ENCODE data around the gene SRR.

DNA sequence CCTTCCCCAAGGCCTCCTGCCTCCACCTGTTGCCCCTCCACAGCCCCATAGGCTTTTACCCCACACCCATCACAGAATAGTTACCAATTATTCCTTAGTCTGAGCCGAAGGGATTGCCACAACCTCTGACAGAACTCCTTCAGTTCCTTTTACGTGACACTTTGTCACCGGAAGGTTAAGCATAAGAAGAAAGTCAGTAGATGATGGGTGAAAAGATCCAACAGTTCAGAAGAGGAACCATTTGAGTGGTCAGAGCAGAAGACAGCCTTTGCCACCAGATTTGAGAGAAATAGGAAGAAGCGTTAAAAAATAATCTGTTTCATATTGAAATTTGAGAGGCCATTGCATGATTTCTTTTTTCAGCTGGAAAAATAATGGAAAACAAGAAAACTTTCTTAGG lies 1.2 kb downstream of the SRR start:
- TF ChIP-seq, protein P1, sequence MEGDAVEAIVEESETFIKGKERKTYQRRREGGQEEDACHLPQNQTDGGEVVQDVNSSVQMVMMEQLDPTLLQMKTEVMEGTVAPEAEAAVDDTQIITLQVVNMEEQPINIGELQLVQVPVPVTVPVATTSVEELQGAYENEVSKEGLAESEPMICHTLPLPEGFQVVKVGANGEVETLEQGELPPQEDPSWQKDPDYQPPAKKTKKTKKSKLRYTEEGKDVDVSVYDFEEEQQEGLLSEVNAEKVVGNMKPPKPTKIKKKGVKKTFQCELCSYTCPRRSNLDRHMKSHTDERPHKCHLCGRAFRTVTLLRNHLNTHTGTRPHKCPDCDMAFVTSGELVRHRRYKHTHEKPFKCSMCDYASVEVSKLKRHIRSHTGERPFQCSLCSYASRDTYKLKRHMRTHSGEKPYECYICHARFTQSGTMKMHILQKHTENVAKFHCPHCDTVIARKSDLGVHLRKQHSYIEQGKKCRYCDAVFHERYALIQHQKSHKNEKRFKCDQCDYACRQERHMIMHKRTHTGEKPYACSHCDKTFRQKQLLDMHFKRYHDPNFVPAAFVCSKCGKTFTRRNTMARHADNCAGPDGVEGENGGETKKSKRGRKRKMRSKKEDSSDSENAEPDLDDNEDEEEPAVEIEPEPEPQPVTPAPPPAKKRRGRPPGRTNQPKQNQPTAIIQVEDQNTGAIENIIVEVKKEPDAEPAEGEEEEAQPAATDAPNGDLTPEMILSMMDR (IDR thresholded peaks at IDR 0.05; ENCODE audit: low read depth, low read length, missing input control), result no peak
- no peak for TF ChIP-seq RAD21 (IDR thresholded peaks at IDR 0.05)
- TF ChIP-seq, protein P2, sequence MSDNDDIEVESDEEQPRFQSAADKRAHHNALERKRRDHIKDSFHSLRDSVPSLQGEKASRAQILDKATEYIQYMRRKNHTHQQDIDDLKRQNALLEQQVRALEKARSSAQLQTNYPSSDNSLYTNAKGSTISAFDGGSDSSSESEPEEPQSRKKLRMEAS (IDR thresholded peaks at IDR 0.05), result no peak
- TF ChIP-seq TAF1 (conservative IDR thresholded peaks at IDR 0.05), result no peak
- TF ChIP-seq YY1 (IDR thresholded peaks at IDR 0.05), result no peak
- TF ChIP-seq, protein P3, sequence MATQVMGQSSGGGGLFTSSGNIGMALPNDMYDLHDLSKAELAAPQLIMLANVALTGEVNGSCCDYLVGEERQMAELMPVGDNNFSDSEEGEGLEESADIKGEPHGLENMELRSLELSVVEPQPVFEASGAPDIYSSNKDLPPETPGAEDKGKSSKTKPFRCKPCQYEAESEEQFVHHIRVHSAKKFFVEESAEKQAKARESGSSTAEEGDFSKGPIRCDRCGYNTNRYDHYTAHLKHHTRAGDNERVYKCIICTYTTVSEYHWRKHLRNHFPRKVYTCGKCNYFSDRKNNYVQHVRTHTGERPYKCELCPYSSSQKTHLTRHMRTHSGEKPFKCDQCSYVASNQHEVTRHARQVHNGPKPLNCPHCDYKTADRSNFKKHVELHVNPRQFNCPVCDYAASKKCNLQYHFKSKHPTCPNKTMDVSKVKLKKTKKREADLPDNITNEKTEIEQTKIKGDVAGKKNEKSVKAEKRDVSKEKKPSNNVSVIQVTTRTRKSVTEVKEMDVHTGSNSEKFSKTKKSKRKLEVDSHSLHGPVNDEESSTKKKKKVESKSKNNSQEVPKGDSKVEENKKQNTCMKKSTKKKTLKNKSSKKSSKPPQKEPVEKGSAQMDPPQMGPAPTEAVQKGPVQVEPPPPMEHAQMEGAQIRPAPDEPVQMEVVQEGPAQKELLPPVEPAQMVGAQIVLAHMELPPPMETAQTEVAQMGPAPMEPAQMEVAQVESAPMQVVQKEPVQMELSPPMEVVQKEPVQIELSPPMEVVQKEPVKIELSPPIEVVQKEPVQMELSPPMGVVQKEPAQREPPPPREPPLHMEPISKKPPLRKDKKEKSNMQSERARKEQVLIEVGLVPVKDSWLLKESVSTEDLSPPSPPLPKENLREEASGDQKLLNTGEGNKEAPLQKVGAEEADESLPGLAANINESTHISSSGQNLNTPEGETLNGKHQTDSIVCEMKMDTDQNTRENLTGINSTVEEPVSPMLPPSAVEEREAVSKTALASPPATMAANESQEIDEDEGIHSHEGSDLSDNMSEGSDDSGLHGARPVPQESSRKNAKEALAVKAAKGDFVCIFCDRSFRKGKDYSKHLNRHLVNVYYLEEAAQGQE (IDR thresholded peaks at IDR 0.05), result no peak
- no peak for TF ChIP-seq SP1 (IDR thresholded peaks at IDR 0.05)
- TF ChIP-seq RXRA (IDR thresholded peaks at IDR 0.05), result no peak
- TF ChIP-seq JUND (IDR thresholded peaks at IDR 0.05), result no peak
- TF ChIP-seq FOXA2 (IDR thresholded peaks at IDR 0.05), result no peak
- TF ChIP-seq, protein P4, sequence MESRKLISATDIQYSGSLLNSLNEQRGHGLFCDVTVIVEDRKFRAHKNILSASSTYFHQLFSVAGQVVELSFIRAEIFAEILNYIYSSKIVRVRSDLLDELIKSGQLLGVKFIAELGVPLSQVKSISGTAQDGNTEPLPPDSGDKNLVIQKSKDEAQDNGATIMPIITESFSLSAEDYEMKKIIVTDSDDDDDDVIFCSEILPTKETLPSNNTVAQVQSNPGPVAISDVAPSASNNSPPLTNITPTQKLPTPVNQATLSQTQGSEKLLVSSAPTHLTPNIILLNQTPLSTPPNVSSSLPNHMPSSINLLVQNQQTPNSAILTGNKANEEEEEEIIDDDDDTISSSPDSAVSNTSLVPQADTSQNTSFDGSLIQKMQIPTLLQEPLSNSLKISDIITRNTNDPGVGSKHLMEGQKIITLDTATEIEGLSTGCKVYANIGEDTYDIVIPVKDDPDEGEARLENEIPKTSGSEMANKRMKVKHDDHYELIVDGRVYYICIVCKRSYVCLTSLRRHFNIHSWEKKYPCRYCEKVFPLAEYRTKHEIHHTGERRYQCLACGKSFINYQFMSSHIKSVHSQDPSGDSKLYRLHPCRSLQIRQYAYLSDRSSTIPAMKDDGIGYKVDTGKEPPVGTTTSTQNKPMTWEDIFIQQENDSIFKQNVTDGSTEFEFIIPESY (IDR thresholded peaks at IDR 0.05), result no peak
